GM18505 (cell line): ENCODE results near the gene NDST1.

ENCODE experiments used
- ATAC-seq: cut with Tn5 transposase; IDR thresholded peaks from one replicate; pipeline ENCODE4 v1.9.1; 2021; ENCODE audit not compliant: unreplicated experiment
- POLR2A ChIP-seq: IDR thresholded peaks from 4 replicates; pipeline ENCODE4 v1.6.1; 2011; ENCODE audit warnings: borderline replicate concordance; ENCODE audit not compliant: insufficient read depth, insufficient read length; ENCODE audit errors: extremely low read depth

The NDST1 gene

DNA sequence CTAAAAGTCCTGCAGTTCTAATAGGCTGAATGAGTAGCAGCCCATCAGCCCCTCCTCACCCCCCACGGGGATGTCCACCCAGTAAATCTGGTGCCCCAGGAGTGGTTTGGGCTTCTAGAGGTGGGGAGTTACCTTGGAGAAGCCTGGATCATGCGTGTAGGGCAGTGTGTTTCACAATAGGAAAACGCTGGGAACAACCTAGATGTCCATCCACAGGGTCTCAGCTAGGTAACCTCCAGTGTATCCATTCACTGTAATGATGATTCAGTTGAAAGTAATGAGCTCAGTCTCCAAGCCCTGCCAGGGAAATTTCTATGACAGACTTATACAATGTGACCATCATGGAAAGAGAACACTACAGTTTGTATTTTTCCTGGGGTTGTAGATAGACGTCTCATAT lies 51.8 kb downstream of the NDST1 start:
- no peak for TF ChIP-seq POLR2A
- no peak for ATAC-seq

DNA sequence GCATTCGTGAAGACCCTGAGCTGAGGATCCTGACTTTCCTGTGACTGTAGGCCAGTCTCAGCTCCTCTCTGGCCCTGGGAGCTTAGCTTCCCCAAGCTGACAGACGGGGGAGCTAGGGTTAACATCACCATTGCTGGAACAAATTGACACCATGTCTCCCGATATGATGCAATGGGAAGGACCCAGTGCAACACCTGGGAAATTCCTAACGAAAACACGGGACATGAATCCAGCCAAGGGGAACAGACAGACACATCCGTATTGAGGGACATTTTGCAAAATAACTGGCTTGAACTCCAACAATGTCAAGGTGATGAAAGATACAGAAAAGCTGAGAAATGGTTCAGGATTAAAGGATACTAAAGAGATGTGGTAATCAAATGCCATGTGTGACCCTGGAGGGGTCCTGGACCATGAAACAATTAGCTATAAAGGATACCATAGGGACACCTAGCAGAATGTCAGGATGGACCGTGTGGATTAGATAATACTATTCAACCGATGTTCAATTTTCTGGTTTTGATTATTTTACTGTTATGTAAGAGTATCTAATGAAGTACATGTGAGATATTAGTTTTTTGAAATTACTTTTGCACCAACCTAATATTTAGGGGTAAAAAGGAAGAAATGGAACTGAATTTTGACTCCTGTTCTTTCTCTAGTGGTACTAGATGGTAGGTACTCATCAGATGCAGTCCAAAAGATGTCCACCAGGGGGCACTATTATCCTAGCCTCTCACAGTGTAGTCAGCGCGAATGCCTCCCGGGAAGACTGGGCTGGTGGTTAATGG lies 52.7 kb downstream of the NDST1 start:
- no peak for TF ChIP-seq POLR2A
- ATAC-seq, result peak; percentile 68

DNA sequence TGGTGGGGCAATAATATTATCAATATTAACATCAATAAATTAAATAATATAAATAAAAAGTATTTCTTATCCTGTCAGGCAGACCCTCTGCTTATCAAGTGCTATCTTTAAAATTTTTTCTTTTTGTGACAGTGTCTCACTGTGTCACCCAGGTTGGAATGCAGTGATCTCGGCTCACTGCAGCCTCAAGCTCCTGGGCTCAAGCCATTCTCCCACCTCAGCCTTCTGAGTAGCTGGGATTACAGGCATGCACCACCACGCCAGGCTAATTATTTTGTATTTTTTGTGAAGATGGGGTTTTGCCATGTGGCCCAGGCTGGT lies 53.2 kb downstream of the NDST1 start:
- no peak for TF ChIP-seq POLR2A
- no peak for ATAC-seq

DNA sequence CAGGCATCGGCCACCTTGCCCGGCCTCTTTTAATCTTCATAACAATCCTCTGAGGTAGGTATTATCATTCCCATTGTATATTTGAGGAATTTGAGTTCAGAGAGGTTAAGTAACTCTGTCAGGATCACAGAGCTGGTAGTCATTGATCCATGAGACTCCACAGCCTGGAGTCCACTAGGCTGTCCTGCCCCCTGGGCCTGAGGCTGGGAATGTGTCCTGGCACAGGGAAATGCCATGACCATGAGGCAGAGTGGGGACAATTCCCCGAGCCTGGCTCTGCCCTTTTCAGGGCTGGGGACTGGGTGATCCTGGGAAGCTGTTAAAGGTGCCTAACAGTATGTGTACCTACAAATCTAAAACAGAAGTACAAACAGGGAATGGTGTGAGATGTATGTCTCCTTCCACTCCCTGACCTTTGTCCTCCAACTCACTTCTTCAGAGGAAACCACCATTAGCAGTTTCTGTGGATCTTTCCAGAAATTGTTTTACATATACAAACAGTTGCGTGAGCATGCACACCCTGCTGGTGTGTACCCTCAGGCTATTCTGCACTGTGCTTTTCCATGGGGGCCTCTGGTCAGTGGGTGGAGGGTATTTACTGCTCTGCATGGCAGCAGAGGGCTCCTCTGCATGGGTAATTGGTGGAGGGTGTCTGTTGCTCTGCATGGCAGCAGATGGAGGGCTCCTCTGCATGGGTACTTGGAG lies 53.8 kb downstream of the NDST1 start:
- TF ChIP-seq POLR2A, result no peak
- ATAC-seq, result no peak

DNA sequence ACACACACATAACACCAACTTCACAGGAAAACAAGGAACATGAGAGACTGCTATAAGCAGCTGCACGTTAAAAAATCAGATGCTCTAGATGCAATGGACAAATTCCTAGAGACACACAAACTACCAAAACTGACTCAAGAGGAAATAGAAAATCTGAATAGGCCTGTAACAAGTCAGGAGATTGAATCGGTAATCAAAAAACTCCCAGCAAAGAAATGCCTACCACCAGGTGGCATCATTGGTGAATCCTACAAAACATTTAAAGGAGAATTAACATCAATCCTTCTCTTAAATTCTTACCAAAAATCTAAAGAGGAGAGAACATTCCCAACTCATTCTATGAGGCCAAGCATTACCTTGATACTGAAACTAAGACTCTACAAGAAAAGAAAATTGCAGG lies 54.9 kb downstream of the NDST1 start:
- TF ChIP-seq POLR2A, result no peak
- no peak for ATAC-seq

DNA sequence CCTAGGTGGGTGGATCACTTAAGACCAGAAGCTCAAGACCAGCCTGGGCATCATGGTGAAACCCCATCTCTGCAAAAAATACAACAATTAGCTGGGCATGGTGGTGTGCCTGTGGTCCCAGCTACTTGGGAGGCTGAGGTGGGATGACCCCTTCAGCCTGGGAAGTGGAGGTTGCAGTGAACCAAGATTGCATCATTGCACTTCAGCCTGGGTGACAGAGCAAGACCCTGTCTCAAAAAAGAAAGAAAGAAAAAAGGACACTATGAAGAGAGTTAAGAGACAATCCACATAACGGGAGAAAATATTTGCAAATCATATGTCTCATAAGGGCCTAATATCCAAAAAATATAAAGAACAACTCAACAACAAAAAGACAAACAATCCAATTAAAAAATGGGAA lies 57.9 kb downstream of the NDST1 start:
- TF ChIP-seq POLR2A, result no peak
- no peak for ATAC-seq

DNA sequence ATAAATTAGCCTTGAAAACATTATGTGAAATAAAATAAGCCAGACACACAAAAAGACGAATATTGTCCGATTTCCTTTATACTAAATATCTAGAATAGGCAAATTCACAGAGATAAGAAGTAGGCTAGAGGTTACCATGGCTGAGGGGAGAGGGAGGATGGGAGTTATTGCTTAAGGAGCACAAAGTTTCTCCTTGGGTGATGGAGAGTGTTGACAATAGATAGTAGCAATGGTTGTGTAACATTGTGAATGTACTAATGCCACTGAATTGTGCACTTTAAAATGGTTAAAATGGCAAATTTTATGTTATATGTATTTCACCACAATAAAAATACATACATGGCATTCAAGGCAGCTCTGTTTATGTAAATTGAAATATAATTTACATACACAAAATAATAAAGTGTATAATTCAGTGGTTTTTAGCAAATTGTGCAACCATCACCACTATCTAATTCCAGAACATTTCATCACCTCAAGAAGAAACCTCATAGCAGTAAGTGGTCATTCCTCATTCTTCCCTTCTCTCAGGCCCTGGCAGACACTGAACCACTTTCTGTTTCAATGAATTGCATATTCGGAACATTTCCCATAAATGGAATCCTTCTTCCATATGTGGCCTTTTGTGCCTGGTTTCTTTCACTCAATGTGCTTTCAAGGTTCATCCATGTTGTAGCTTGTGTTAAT lies 59.2 kb downstream of the NDST1 start:
- no peak for ATAC-seq
- TF ChIP-seq POLR2A, result no peak

DNA sequence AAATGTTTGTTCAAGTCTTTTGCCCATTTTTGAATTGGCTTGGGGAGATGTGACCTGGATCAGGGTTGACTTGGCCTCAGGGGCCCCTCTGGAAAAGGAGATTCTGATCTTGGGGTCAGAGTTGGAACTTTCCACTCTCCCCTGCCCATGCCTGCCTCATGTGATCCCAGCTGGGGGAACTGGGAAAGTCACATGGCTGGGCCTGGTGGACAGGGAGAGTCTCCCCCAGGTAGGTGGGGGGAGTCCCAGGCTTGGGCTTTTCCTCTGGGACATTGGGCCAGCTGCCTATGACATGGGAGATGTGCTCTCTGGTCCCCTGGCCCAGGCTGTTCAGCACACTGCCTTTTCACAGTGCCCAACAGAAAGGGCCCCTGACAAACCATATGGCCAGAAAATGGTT lies 60.7 kb downstream of the NDST1 start:
- no peak for ATAC-seq
- TF ChIP-seq POLR2A, result no peak

DNA sequence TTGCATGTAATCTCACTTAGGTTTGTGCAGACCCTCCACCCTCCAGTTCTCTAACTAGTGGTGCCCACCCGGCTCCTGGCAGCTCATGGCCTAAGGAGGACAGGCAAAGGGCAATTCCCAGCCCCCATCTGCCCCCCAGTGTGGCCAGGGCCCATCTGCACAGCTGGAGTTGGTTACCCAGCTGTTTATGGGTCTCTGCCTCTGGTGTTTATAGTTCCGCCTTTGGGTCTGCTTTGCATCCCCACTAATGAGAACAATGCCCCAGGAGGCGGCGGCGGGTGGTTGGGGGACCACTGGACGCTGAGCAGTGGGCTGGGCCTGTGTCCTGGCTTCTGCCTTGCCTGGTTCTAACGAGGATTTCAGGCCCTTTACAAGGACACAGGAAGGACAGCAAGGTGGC lies 62.4 kb downstream of the NDST1 start:
- TF ChIP-seq POLR2A, result no peak
- ATAC-seq, result no peak

DNA sequence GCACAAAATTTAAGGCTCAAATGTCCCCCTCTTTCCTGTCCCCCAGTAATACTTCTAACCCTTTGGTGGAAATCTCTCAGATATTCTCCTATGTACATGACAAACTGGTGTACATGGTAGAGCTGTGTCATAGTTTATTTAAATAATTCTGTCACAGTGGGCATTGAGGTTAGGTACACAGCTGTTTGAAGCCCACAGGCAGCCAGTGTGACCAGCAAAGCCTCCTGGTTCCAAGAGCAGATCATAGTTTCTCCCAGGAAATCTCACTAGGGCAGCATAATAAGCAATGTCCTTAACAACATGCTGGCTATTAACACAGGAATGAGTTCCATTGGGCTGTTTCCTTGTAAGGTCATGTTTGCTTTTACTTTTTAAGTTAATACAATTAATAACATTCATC lies 63.9 kb downstream of the NDST1 start:
- no peak for TF ChIP-seq POLR2A
- ATAC-seq, result no peak

DNA sequence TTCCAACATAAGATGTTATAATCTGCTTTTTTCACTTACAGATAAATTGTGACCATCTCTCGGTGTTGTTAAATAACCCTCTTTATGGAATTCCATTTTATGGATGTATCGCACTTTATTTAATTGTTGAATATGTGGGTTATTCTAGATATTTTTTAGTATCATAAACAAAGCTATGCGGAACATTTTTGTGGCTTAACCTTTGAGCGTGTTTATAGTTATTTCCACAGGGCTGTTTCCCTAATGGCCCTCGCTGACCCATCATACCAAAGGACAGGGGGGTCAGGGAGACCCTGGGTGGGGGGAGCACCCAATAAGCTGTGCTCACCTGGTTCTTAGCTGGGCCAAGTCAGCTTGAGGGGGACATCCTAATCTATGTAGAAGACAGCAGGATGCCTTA lies 65.3 kb downstream of the NDST1 start:
- ATAC-seq, result no peak
- TF ChIP-seq POLR2A, result no peak

DNA sequence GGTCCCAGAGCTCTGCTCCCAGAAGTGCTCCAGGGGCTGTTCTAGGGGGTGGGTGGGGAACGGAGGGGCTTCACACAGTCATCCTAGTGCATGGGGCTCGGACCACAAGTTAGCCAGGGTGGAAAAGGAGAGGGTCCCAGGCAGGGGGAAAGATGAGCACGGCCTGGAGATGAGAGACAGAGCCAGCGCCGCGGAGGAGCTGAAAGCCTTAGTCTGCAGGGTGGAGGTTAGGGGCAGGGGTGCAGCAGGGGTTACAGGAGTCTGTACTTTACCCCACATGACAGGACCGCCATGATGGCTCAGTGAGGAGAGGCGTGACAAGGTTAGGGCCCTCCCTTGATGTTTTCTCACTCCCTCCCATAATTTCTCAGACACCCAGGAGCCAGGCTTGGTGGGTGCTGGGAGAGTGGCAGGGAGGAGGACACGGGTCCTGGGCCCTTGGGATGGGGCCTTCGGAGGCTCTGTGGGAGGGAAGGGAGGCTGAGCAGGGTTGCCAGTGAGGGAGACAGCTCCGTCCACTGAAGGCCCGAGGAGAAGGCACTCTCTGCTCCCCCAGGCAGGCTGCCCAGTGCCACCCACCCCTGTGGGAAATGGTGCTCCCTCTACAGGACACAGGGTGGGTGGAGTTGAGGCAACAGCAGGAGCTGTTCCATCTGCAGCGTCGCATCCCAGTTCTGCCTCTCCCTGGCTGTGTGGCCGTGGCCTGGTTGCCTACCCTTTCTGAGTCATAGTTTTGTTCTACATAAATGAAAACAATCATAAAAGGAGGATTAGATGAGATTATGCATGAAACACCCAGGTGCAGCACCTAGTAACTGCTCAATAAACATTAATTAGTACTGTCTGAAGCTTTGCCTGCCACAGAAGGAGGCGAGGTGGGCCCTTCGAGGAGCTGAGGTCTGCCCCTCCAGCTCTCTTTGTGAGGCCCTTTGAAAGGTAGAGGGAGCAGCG lies 66.2 kb downstream of the NDST1 start:
- no peak for ATAC-seq
- TF ChIP-seq POLR2A, result no peak
